RWPE1 (cell line): ENCODE data around the gene ZNF749.

Experiments used
- CTCF ChIA-PET: fragments of 350-600 bp; sonication (Branson Sonifier 250); formaldehyde crosslinking; extraction: SDS; loops from one replicate; lab custom pipeline; 2021; lab: Yijun Ruan, JAX
- POLR2A ChIA-PET: fragments of 400-600 bp; formaldehyde crosslinking; extraction: SDS; loops from one replicate; lab custom pipeline; 2020; ENCODE audit warnings: antibody characterized with exemption; ENCODE audit not compliant: low non-redundant PET; lab: Yijun Ruan, JAX
- DNase-seq: peaks from one replicate; pipeline ENCODE4 v3.0.0; 2012; ENCODE audit warnings: low spot score
- H3K27ac ChIP-seq: fragments of 450-650 bp; 2 replicates; pipeline ENCODE4 v1.5.1; 2017
- CTCF ChIP-seq: fragments of 450-650 bp; conservative IDR thresholded peaks from 2 replicates; pipeline ENCODE4 v1.5.1; 2017; ENCODE audit warnings: low read depth, mild to moderate bottlenecking

Gene ZNF749

DNA sequence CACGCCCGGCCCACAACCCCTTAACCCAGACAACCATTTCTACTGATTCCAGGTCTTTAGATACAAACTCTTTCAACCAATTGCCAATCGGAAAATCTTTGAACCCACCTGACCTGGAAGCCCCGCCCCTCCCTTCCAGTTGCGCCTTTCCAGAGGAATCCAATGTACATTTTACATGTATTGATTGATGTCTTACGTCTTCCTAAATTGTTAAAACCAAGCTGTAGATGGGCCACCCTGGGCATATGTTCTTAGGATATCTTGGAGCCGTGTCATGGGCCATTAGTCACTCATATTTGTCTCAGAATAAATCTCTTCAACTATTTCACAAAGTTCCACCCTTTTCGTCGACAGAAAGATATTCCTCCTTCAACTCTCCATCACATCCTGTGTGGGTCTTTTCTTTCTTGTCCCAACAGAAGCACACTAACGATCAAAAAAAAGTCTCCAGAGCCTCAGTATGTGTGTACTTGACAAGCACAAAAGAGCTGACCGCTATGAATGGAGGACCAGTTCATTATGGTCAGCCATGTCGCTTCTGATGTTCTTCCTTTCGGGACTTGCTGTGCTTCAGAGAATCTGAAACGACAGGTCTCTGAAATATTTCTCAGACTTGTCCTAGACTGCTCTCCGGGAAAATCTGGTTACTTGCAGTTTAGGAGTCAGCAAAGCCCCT, 601 bp upstream of the ZNF749 start:
- CTCF ChIA-PET = interaction anchor here (0.6 kb wide), 1 partner anchor 514 kb away, joined by 5 read pairs; no protein-coding TSS in a partner anchor
- POLR2A ChIA-PET = no interaction called here

DNA sequence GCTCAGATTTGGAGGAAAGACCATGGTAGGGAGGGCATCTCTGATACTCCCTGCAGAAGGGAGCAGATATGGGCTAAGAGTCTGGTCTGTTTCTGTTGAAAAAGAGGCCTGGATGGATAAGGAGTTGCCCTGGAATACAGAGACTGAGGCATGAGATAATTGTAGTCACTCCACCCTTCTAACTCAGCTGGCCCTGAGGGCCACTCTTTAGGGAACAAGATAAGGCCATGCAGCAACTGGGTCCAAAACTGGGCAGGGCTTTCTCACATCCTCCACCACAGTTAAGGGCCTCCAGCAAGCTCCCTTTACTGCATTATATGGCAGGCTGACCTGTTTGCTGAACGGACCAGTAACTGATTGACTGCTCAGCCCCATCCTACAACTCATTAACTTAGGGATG, 1.3 kb downstream of the ZNF749 start:
- DNase-seq = no peak
- ChIA-PET CTCF (interaction anchor here (0.6 kb wide), 1 partner anchor 506 kb away, joined by 3 read pairs; no protein-coding TSS in a partner anchor), POLR2A (no interaction called here)
- TF ChIP-seq CTCF = no peak
- no peak overlapping the region for H3K27ac ChIP-seq

More for the DNA sequence above, 601 bp upstream of the ZNF749 start:
- no peak for DNase-seq
- peak overlapping the region; percentile 78 for H3K27ac ChIP-seq
- TF ChIP-seq CTCF = no peak

GRCh38 chr19:57437931-57438330, 2.8 kb downstream of the ZNF749 start:
- POLR2A ChIA-PET = no interaction called here
- H3K27ac ChIP-seq = no peak overlapping the region
- CTCF ChIA-PET = no interaction called here
- DNase-seq = no peak
- TF ChIP-seq CTCF = no peak

DNA sequence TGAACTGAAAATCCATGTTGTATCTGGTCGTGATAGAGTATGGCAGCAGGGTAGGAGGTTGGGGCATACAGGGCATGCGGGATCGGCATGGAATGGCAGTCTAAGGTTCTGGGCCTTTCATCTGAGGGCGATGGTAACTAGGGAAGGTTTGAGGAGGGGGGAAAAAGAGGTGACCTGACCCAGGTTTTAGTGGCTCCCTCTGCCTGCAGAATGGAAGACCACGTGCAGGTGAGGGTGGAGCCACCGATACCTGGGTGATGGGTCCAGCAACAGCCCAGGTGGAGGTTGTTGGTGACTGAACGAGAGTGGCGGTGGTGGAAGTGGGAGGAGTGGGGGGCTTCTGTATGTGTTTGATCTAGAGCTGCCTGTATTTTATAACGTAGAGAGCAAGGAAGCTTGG, 3.8 kb downstream of the ZNF749 start:
- POLR2A ChIA-PET = no interaction called here
- no peak for TF ChIP-seq CTCF
- CTCF ChIA-PET = no interaction called here
- H3K27ac ChIP-seq = no peak overlapping the region
- no peak for DNase-seq

- no peak overlapping the region for H3K27ac ChIP-seq
- no peak for DNase-seq
- CTCF ChIA-PET = no interaction called here
- TF ChIP-seq CTCF = no peak
- POLR2A ChIA-PET = no interaction called here
Observed at GRCh38 chr19:57441979-57442752, 7.0 kb downstream of the ZNF749 start.

DNA sequence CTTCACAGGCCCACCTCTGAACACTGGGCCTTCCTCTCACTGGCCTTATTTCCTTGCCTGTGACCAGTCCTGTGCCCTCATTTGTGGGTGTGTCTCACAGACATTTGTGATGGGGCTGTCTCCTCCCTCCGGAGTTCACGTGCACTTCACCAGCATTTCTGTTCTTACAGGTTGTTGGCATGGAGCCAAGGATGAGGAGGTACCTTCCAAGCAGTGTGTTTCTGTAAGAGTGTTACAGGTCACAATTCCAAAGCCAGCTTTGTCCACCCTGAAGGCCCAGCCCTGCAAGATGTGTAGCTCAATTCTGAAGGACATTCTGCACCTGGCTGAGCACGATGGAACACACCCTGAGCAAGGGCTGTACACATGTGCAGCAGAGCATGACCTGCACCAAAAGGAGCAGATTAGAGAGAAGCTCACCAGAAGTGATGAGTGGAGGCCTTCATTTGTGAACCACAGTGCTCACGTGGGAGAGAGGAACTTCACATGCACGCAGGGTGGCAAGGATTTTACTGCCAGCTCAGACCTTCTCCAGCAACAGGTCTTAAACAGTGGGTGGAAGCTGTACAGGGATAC, 8.1 kb downstream of the ZNF749 start:
- TF ChIP-seq CTCF = no peak
- no peak overlapping the region for H3K27ac ChIP-seq
- POLR2A ChIA-PET = interaction anchor here (0.5 kb wide), 1 partner anchor 19 kb away, joined by 3 read pairs; no protein-coding TSS in a partner anchor
- no peak for DNase-seq
- CTCF ChIA-PET = no interaction called here
